KMS-11 (cell line): Measurements from ENCODE around the gene TMEM37.

ENCODE experiments used
- H2AFZ ChIP-seq: fragments of 200-600 bp; sonication (generic); 2 replicates; pipeline ENCODE4 v1.6.1; 2016; ENCODE audit warnings: antibody characterized with exemption, mixed run types, low read depth
- H3K27ac ChIP-seq: fragments of 200-600 bp; sonication (generic); 2 replicates; pipeline ENCODE4 v1.6.1; 2016; ENCODE audit warnings: mild to moderate bottlenecking, mixed run types
- H3K27me3 ChIP-seq: fragments of 200-600 bp; sonication (generic); 2 replicates; pipeline ENCODE4 v1.6.1; 2017; ENCODE audit warnings: mild to moderate bottlenecking, low read depth, mixed run types, moderate library complexity; ENCODE audit not compliant: insufficient read depth
- H3K36me3 ChIP-seq: fragments of 200-600 bp; sonication (generic); 2 replicates; pipeline ENCODE4 v1.6.1; 2017; ENCODE audit warnings: mild to moderate bottlenecking, mixed run types; ENCODE audit not compliant: insufficient read depth
- H3K4me1 ChIP-seq: fragments of 200-600 bp; sonication (generic); 2 replicates; pipeline ENCODE4 v1.6.1; 2016; ENCODE audit warnings: mild to moderate bottlenecking, low read depth, mixed run types; ENCODE audit not compliant: poor library complexity, severe bottlenecking
- H3K4me2 ChIP-seq: fragments of 200-600 bp; sonication (generic); 2 replicates; pipeline ENCODE4 v1.7.0; 2016; ENCODE audit warnings: mild to moderate bottlenecking, mixed run types
- H3K4me3 ChIP-seq: fragments of 200-600 bp; sonication (generic); IDR thresholded peaks from 2 replicates; pipeline ENCODE4 v1.6.1; 2017; ENCODE audit warnings: low read depth, low read length, mixed read lengths; ENCODE audit not compliant: insufficient read depth
- H3K79me2 ChIP-seq: fragments of 200-600 bp; sonication (generic); 2 replicates; pipeline ENCODE4 v1.6.1; 2016; ENCODE audit warnings: low read depth, mixed run types; ENCODE audit not compliant: insufficient read depth
- H3K9ac ChIP-seq: fragments of 200-600 bp; sonication (generic); 2 replicates; pipeline ENCODE4 v1.6.1; 2016; ENCODE audit warnings: mild to moderate bottlenecking, mixed run types
- H4K20me1 ChIP-seq: fragments of 200-600 bp; sonication (generic); 2 replicates; pipeline ENCODE4 v1.6.1; 2016; ENCODE audit warnings: mild to moderate bottlenecking, mixed run types; ENCODE audit not compliant: insufficient read depth
- CTCF ChIP-seq: fragments of 200-600 bp; sonication (generic); conservative IDR thresholded peaks from 2 replicates; pipeline ENCODE4 v1.6.1; 2017; ENCODE audit warnings: low read depth, mild to moderate bottlenecking, antibody characterized with exemption, low read length, moderate library complexity, mixed read lengths

TMEM37 gene

DNA sequence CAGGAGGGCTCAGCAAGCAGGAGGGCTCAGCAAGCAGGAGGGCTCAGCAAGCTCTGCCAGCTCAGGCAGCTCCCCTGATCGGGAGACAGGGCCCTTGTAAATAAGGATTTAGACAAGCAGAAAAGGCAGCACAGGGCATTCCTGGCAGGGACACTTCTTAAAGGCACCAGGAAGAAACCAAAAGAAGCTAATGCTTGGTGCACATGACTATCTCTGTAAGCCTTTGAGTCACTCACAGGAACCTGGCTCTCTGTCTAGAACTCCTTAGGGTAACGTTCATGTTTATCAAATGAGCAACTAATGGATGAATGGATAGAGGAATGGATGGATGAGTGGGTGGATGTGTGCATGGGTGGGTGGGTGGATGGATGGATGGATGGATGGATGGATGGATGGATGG, 28.4 kb downstream of the TMEM37 start:
- no peak overlapping the region for H2AFZ ChIP-seq
- H4K20me1 ChIP-seq = no peaks in the 10 kb centered on the region
- H3K27me3 ChIP-seq = no peaks in the 10 kb centered on the region
- TF ChIP-seq CTCF = no peak
- H3K27ac ChIP-seq = no peak overlapping the region
- H3K9ac ChIP-seq = no peak overlapping the region
- H3K36me3 ChIP-seq = no peaks in the 10 kb centered on the region
- H3K4me3 ChIP-seq = no peak overlapping the region
- no peaks in the 10 kb centered on the region for H3K79me2 ChIP-seq
- no peak overlapping the region for H3K4me2 ChIP-seq
- no peaks in the 10 kb centered on the region for H3K4me1 ChIP-seq

DNA sequence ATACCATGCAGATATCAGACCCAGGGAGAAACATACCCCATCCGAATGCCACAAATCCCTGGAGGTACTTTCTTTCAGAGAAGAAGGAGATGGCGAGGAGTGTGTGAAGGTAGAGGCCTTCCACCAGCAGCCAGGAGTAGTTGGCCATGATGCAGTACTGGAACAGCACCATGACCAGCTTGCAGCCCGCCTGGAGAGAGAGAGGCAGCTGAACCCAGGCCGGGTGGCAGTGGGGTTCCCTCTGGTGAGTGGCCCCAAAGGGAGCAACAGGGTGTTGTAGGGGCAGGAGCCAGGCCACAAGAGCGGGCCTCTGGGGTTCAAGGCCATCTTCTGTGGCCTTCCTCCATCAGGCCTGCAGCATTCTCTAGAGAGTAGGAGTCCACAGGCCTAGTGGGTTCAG, 30.2 kb downstream of the TMEM37 start:
- Histone ChIP-seq H3K27me3 (no peaks in the 10 kb centered on the region), H3K36me3 (no peaks in the 10 kb centered on the region), H3K79me2 (no peaks in the 10 kb centered on the region), H3K4me3 (no peak overlapping the region), H4K20me1 (no peaks in the 10 kb centered on the region), H3K4me1 (no peaks in the 10 kb centered on the region), H2AFZ (no peak overlapping the region), H3K4me2 (no peak overlapping the region), H3K9ac (no peak overlapping the region), H3K27ac (no peak overlapping the region)
- no peak for TF ChIP-seq CTCF

GRCh38 chr2:119462574-119462973, 30.9 kb downstream of the TMEM37 start:
- H2AFZ ChIP-seq = no peak overlapping the region
- no peaks in the 10 kb centered on the region for H4K20me1 ChIP-seq
- H3K79me2 ChIP-seq = no peaks in the 10 kb centered on the region
- H3K9ac ChIP-seq = no peak overlapping the region
- no peak overlapping the region for H3K27ac ChIP-seq
- no peaks in the 10 kb centered on the region for H3K27me3 ChIP-seq
- no peak overlapping the region for H3K4me3 ChIP-seq
- no peak for TF ChIP-seq CTCF
- H3K4me1 ChIP-seq = no peaks in the 10 kb centered on the region
- no peaks in the 10 kb centered on the region for H3K36me3 ChIP-seq
- no peak overlapping the region for H3K4me2 ChIP-seq

- Histone ChIP-seq H3K79me2 (no peaks in the 10 kb centered on the region), H3K27me3 (no peaks in the 10 kb centered on the region), H3K4me2 (no peak overlapping the region), H3K36me3 (no peaks in the 10 kb centered on the region), H2AFZ (no peak overlapping the region), H3K9ac (no peak overlapping the region), H3K4me1 (no peaks in the 10 kb centered on the region), H3K4me3 (no peak overlapping the region), H4K20me1 (no peaks in the 10 kb centered on the region), H3K27ac (no peak overlapping the region)
- no peak for TF ChIP-seq CTCF
Measured at GRCh38 chr2:119463136-119463535, 31.5 kb downstream of the TMEM37 start.

DNA sequence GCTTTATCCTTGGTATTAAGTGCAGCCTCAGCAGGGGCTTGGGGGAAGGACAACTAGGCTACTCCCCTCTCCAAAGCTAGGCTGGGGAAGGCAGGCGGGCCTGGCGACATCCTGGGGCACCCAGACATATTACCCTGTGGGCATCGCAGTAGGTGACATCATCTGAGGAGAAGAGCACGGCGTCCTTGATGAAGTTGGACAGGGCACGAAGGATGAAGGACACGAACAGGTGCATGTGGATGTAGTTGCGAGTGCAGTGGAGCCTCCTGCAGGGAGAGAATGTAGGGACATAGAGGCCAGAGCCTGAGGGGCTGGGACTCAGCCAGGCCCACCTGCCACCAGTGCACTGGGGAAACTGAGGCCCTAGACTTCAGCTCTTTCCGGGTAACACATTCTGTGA, 32.3 kb downstream of the TMEM37 start:
- Histone ChIP-seq H3K27me3 (no peaks in the 10 kb centered on the region), H3K36me3 (no peaks in the 10 kb centered on the region), H3K9ac (no peak overlapping the region), H3K4me2 (no peak overlapping the region), H4K20me1 (no peaks in the 10 kb centered on the region), H2AFZ (no peak overlapping the region), H3K27ac (no peak overlapping the region), H3K4me1 (no peaks in the 10 kb centered on the region), H3K4me3 (no peak overlapping the region), H3K79me2 (no peaks in the 10 kb centered on the region)
- no peak for TF ChIP-seq CTCF
